ENCODE data around the gene ZMIZ1. TPM values are rescaled to one million over a fixed set of nuclear protein-coding genes. Genes with fewer than 3 reads are reported as not detected.

The ZMIZ1 gene
- total RNA-seq, 1 experiment from 2014 or later: 20.4 TPM

- H3K4me3 ChIP-seq (ENCODE audit: insufficient read depth, low read depth, low read length): no peak overlapping the region
- H3K36me3 ChIP-seq (replicated peaks; ENCODE audit: control insufficient read depth, insufficient read depth, low read length): no peaks in the 10 kb centered on the region
- H3K27me3 ChIP-seq (ENCODE audit: control insufficient read depth, insufficient read depth, low read length): no peaks in the 10 kb centered on the region
- DNase-seq: no peak
Measured at GRCh38 chr10:79160191-79160590, 91.4 kb downstream of the ZMIZ1 start.

- Histone ChIP-seq H3K36me3 (replicated peaks; ENCODE audit: control insufficient read depth, insufficient read depth, low read length) (no peaks in the 10 kb centered on the region; the same call in 1 of the 2 replicates), H3K4me3 (ENCODE audit: insufficient read depth, low read depth, low read length) (no peak overlapping the region), H3K27me3 (ENCODE audit: control insufficient read depth, insufficient read depth, low read length) (no peaks in the 10 kb centered on the region)
- no peak for DNase-seq
Measured at GRCh38 chr10:79161557-79161956, 92.8 kb downstream of the ZMIZ1 start.

- DNase-seq: no peak
- H3K4me3 ChIP-seq (ENCODE audit: insufficient read depth, low read depth, low read length): no peak overlapping the region
Measured at GRCh38 chr10:79162022-79162421, 93.3 kb downstream of the ZMIZ1 start.

GRCh38 chr10:79162861-79163665, 94.3 kb downstream of the ZMIZ1 start:
- DNase-seq: no peak
- no peak overlapping the region for H3K4me3 ChIP-seq (ENCODE audit: insufficient read depth, low read depth, low read length)
- H3K36me3 ChIP-seq (replicated peaks; ENCODE audit: control insufficient read depth, insufficient read depth, low read length): no peaks in the 10 kb centered on the region; the same call in 1 of the 2 replicates
- H3K27me3 ChIP-seq (ENCODE audit: control insufficient read depth, insufficient read depth, low read length): no peaks in the 10 kb centered on the region

More at GRCh38 chr10:79162022-79162421, 93.3 kb downstream of the ZMIZ1 start:
- Histone ChIP-seq H3K27me3 (ENCODE audit: control insufficient read depth, insufficient read depth, low read length) (no peaks in the 10 kb centered on the region), H3K36me3 (replicated peaks; ENCODE audit: control insufficient read depth, insufficient read depth, low read length) (no peaks in the 10 kb centered on the region; the same call in 1 of the 2 replicates)

- H3K4me3 ChIP-seq (ENCODE audit: insufficient read depth, low read depth, low read length): no peak overlapping the region
- no peaks in the 10 kb centered on the region for H3K27me3 ChIP-seq (ENCODE audit: control insufficient read depth, insufficient read depth, low read length)
- DNase-seq: no peak
- no peaks in the 10 kb centered on the region; the same call in 1 of the 2 replicates for H3K36me3 ChIP-seq (replicated peaks; ENCODE audit: control insufficient read depth, insufficient read depth, low read length)
Measured at GRCh38 chr10:79163666-79163975, 94.9 kb downstream of the ZMIZ1 start.

GRCh38 chr10:79164075-79164474, 95.3 kb downstream of the ZMIZ1 start:
- no peaks in the 10 kb centered on the region for H3K27me3 ChIP-seq (ENCODE audit: control insufficient read depth, insufficient read depth, low read length)
- H3K36me3 ChIP-seq (replicated peaks; ENCODE audit: control insufficient read depth, insufficient read depth, low read length): no peaks in the 10 kb centered on the region; the same call in 1 of the 2 replicates
- no peak overlapping the region for H3K4me3 ChIP-seq (ENCODE audit: insufficient read depth, low read depth, low read length)
- DNase-seq: no peak

GRCh38 chr10:79165070-79165778, 96.5 kb downstream of the ZMIZ1 start:
- no peak overlapping the region for H3K4me3 ChIP-seq (ENCODE audit: insufficient read depth, low read depth, low read length)
- H3K36me3 ChIP-seq (replicated peaks; ENCODE audit: control insufficient read depth, insufficient read depth, low read length): no peaks in the 10 kb centered on the region; the same call in 1 of the 2 replicates
- H3K27me3 ChIP-seq (ENCODE audit: control insufficient read depth, insufficient read depth, low read length): no peaks in the 10 kb centered on the region
- no peak for DNase-seq

GRCh38 chr10:79166312-79166721, 97.6 kb downstream of the ZMIZ1 start:
- Histone ChIP-seq H3K36me3 (replicated peaks; ENCODE audit: control insufficient read depth, insufficient read depth, low read length) (no peaks in the 10 kb centered on the region; the same call in 1 of the 2 replicates), H3K4me3 (ENCODE audit: insufficient read depth, low read depth, low read length) (no peak overlapping the region), H3K27me3 (ENCODE audit: control insufficient read depth, insufficient read depth, low read length) (no peaks in the 10 kb centered on the region)
- no peak for DNase-seq

GRCh38 chr10:79166741-79167140, 98.0 kb downstream of the ZMIZ1 start:
- Histone ChIP-seq H3K4me3 (ENCODE audit: insufficient read depth, low read depth, low read length) (no peak overlapping the region), H3K27me3 (ENCODE audit: control insufficient read depth, insufficient read depth, low read length) (no peaks in the 10 kb centered on the region), H3K36me3 (replicated peaks; ENCODE audit: control insufficient read depth, insufficient read depth, low read length) (no peaks in the 10 kb centered on the region; the same call in 1 of the 2 replicates)
- no peak for DNase-seq

- Histone ChIP-seq H3K36me3 (replicated peaks; ENCODE audit: control insufficient read depth, insufficient read depth, low read length) (no peaks in the 10 kb centered on the region; the same call in 1 of the 2 replicates), H3K4me3 (ENCODE audit: insufficient read depth, low read depth, low read length) (no peak overlapping the region), H3K27me3 (ENCODE audit: control insufficient read depth, insufficient read depth, low read length) (no peaks in the 10 kb centered on the region)
- peak; percentile 71 for DNase-seq
Measured at GRCh38 chr10:79167537-79167936, 98.8 kb downstream of the ZMIZ1 start.

GRCh38 chr10:79168210-79168609, 99.4 kb downstream of the ZMIZ1 start:
- Histone ChIP-seq H3K27me3 (ENCODE audit: control insufficient read depth, insufficient read depth, low read length) (no peaks in the 10 kb centered on the region), H3K36me3 (replicated peaks; ENCODE audit: control insufficient read depth, insufficient read depth, low read length) (no peaks in the 10 kb centered on the region; the same call in 1 of the 2 replicates), H3K4me3 (ENCODE audit: insufficient read depth, low read depth, low read length) (no peak overlapping the region)
- no peak for DNase-seq

- Histone ChIP-seq H3K27me3 (ENCODE audit: control insufficient read depth, insufficient read depth, low read length) (no peaks in the 10 kb centered on the region), H3K36me3 (replicated peaks; ENCODE audit: control insufficient read depth, insufficient read depth, low read length) (no peaks in the 10 kb centered on the region; the same call in 1 of the 2 replicates), H3K4me3 (ENCODE audit: insufficient read depth, low read depth, low read length) (no peak overlapping the region)
- DNase-seq: no peak
Measured at GRCh38 chr10:79170226-79170752, 101.5 kb downstream of the ZMIZ1 start.

- H3K27me3 ChIP-seq (ENCODE audit: control insufficient read depth, insufficient read depth, low read length): no peaks in the 10 kb centered on the region
- H3K36me3 ChIP-seq (replicated peaks; ENCODE audit: control insufficient read depth, insufficient read depth, low read length): no peaks in the 10 kb centered on the region; the same call in 1 of the 2 replicates
- no peak overlapping the region for H3K4me3 ChIP-seq (ENCODE audit: insufficient read depth, low read depth, low read length)
- DNase-seq: no peak
Measured at GRCh38 chr10:79170993-79171392, 102.2 kb downstream of the ZMIZ1 start.

- no peak overlapping the region for H3K4me3 ChIP-seq (ENCODE audit: insufficient read depth, low read depth, low read length)
- peak; percentile 42 for DNase-seq
- H3K36me3 ChIP-seq (replicated peaks; ENCODE audit: control insufficient read depth, insufficient read depth, low read length): no peaks in the 10 kb centered on the region; the same call in 1 of the 2 replicates
- no peaks in the 10 kb centered on the region for H3K27me3 ChIP-seq (ENCODE audit: control insufficient read depth, insufficient read depth, low read length)
Measured at GRCh38 chr10:79171504-79171903, 102.7 kb downstream of the ZMIZ1 start.

- Histone ChIP-seq H3K36me3 (replicated peaks; ENCODE audit: control insufficient read depth, insufficient read depth, low read length) (no peaks in the 10 kb centered on the region), H3K4me3 (ENCODE audit: insufficient read depth, low read depth, low read length) (no peak overlapping the region), H3K27me3 (ENCODE audit: control insufficient read depth, insufficient read depth, low read length) (no peaks in the 10 kb centered on the region)
- no peak for DNase-seq
Measured at GRCh38 chr10:79172881-79173280, 104.1 kb downstream of the ZMIZ1 start.

Measured in H7 (cell line).